Chondrocyte (in vitro differentiated cells): ENCODE results near the gene THSD4. TPM values are rescaled to one million over a fixed set of nuclear protein-coding genes. Genes with fewer than 3 reads are reported as not detected.

Experiments used
- DNase-seq: peaks from one replicate; pipeline ENCODE4 v3.0.0; 2021; ENCODE audit warnings: mixed read lengths, low spot score
- H3K27ac Mint-ChIP-seq: one replicate; pipeline ENCODE4 v1.8.0; 2021; ENCODE audit warnings: mild to moderate bottlenecking, moderate library complexity, mixed read lengths; ENCODE audit not compliant: unreplicated experiment
- H3K27me3 Mint-ChIP-seq: 2 replicates; pipeline ENCODE4 v1.8.0; 2021; ENCODE audit warnings: low read depth, mixed read lengths
- H3K36me3 Mint-ChIP-seq: 2 replicates; pipeline ENCODE4 v1.8.0; 2021; ENCODE audit warnings: low read depth, mixed read lengths
- H3K4me1 Mint-ChIP-seq: 2 replicates; pipeline ENCODE4 v1.8.0; 2021; ENCODE audit warnings: low read depth, mild to moderate bottlenecking, mixed read lengths
- H3K4me3 Mint-ChIP-seq: one replicate; pipeline ENCODE4 v1.8.0; 2021; ENCODE audit warnings: mild to moderate bottlenecking, moderate library complexity, mixed read lengths; ENCODE audit not compliant: unreplicated experiment
- H3K9me3 Mint-ChIP-seq: 2 replicates; pipeline ENCODE4 v1.8.0; 2021; ENCODE audit warnings: low read depth, mixed read lengths
- total RNA-seq: library from RNA; stranded (reverse); gene quantifications from 3 replicates; pipeline ENCODE4 v1.2.1, GENCODE V29; 2021
- TF ChIP-seq, protein P1 (sequence below): fragments of 200-600 bp; sonication (generic); IDR thresholded peaks from 2 replicates; pipeline ENCODE4 v1.5.0; 2021; ENCODE audit warnings: antibody characterized with exemption, mild to moderate bottlenecking, moderate library complexity

The THSD4 gene
- total RNA-seq, 1 donor from 2014 or later, result 3.4 TPM

DNA sequence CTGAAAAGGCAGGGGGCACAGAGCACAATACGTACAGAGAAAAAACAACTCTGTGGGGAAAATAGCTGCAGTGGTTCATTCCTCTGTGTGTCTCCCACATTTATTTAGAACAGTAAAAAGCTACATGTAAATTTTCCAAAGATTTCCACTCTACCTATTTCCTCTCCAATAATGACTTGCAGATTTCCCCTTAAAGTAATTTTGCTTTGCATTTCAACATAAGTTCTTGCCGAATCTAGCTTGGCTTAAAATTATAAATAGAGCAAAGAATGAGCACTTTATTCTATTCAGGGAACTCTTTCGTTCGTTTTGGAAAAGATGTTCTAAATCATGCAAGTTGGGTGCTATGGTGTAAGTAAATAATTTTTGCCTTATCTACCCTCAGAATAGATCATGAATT is 636.9 kb downstream of the THSD4 start:
- Mint-ChIP-seq H3K27me3 (no peaks in the 10 kb centered on the region), H3K9me3 (peaks cover 3% of the 10 kb centered on the region), H3K36me3 (no peaks in the 10 kb centered on the region), H3K4me1 (peaks cover 26% of the 10 kb centered on the region), H3K4me3 (no peak overlapping the region), H3K27ac (no peak overlapping the region)
- TF ChIP-seq, protein P1, sequence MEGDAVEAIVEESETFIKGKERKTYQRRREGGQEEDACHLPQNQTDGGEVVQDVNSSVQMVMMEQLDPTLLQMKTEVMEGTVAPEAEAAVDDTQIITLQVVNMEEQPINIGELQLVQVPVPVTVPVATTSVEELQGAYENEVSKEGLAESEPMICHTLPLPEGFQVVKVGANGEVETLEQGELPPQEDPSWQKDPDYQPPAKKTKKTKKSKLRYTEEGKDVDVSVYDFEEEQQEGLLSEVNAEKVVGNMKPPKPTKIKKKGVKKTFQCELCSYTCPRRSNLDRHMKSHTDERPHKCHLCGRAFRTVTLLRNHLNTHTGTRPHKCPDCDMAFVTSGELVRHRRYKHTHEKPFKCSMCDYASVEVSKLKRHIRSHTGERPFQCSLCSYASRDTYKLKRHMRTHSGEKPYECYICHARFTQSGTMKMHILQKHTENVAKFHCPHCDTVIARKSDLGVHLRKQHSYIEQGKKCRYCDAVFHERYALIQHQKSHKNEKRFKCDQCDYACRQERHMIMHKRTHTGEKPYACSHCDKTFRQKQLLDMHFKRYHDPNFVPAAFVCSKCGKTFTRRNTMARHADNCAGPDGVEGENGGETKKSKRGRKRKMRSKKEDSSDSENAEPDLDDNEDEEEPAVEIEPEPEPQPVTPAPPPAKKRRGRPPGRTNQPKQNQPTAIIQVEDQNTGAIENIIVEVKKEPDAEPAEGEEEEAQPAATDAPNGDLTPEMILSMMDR, result no peak
- DNase-seq, result no peak

DNA sequence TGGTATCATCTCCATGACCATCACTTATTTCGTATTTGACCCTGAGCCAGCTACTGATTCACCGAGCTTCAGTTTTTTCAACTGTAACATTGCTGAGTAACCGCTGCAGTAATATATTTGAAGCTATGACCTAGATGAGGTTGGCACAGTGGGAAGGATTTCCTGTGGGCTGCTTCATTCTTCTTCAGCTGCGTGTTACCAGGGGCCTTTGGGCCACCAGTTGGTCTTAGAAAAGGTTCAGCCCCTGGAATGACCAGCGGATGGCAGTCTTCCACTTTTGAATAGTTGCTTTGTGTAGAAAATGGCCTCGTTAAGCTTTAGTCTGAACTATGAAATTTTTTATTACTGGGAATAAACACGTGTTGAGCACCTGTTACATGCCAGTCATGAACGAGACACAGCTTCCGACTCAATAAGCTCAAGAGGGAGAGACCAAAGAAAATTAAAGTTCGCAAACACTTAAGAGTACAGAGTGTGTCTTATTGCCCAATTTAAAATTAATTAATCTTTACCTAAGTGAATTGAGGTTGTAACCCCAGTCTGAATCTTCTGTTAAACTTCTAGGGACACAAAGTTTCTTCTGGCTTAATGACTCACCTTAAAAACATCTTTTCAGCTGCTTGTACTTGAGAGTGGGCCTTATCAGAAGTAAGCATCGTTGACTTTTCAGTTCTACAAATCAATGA is 637.5 kb downstream of the THSD4 start:
- Mint-ChIP-seq H3K27me3 (no peaks in the 10 kb centered on the region), H3K4me3 (no peak overlapping the region), H3K4me1 (peaks cover 21% of the 10 kb centered on the region), H3K36me3 (no peaks in the 10 kb centered on the region), H3K27ac (no peak overlapping the region), H3K9me3 (peaks cover 3% of the 10 kb centered on the region)
- TF ChIP-seq, protein P1, result peak; percentile 81
- DNase-seq, result no peak

DNA sequence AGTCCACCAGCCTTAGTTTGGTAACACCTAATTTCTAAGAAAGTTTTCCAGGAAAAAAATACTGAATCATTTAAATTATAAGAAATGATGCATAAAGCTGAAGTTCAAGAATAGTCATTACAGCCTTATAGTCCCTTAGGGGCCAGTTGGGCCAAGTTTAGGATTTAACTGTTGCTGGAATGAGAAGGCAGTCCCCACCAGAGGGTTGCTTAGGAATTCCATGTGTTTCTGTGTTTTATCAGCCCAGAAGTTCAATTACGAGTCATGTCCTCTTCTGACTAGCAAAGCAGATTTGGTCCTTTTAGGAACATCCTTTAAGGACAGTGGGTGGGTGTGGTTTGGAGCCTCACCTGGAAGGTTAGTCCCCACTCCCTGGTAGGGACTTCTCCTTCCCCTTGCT is 638.1 kb downstream of the THSD4 start:
- H3K4me3 Mint-ChIP-seq, result no peak overlapping the region

DNA sequence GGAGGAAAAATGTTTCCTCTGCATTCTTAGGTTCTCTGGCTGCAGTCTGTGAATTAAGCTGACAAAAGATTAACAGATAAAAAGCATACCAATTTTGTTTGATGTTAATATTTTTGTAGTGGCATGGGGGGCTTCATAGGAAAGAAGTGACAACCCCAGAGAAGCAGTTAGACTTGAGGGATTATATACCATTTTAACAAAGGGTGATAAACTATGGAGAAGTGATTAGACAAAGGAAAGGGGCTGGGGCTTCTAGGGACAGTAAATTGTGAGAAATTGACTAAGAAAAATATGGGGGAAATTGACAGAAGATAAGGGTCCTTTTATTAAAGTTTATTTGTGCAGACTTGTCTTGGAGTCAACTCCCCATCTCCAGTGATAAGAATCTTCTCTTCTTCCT is 639.4 kb downstream of the THSD4 start:
- Mint-ChIP-seq H3K4me3 (no peak overlapping the region), H3K9me3 (peaks cover 3% of the 10 kb centered on the region), H3K36me3 (no peaks in the 10 kb centered on the region), H3K27me3 (no peaks in the 10 kb centered on the region), H3K4me1 (peaks cover 13% of the 10 kb centered on the region), H3K27ac (no peak overlapping the region)
- DNase-seq, result no peak
- TF ChIP-seq, protein P1, result no peak

More for the DNA sequence above, 638.1 kb downstream of the THSD4 start:
- no peak for DNase-seq
- Mint-ChIP-seq H3K36me3 (no peaks in the 10 kb centered on the region), H3K27ac (no peak overlapping the region), H3K4me1 (peaks cover 15% of the 10 kb centered on the region), H3K9me3 (peaks cover 3% of the 10 kb centered on the region), H3K27me3 (no peaks in the 10 kb centered on the region)
- TF ChIP-seq, protein P1, result no peak

DNA sequence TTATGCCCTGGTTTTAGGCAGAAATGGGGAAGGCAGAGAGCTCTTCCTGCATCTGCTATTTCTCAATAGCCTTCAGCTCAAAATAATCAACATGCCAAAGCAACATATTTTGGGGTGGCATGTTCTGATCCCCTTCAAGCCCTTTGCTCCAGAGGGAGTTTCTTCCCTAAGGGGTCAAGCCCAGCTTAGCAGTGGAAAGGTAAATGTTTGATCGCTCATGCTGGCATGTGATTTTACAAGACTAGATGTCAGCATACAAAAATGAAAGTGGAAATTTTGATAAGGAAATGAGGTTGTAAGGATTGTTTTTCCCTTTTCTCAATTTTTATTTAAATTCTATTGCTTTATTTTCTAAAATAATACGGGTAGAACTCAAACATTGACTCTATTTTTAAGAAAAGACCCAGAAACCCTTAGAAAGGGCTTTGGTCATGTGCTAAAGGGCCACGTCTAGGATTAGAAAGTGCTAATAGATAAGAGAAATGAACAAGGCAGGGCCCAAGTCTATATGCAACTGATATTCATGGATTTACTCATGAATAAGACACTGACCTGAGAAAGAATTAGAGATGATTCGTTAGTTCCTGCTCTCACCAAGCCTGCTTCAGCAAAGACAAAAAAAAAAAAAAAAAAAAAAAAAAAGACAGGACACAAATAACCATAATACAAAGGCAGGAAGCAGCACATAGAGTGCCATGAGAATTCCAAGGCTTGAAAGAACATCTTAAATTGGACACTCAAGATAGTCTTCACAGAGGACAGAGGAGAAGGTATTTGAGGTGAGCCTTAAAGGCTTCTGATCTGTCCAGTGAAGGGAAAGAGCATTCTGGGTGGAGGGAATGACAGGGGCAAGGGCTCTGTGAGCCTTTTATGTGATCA is 640.1 kb downstream of the THSD4 start:
- Mint-ChIP-seq H3K27ac (no peak overlapping the region), H3K4me3 (no peak overlapping the region), H3K9me3 (peaks cover 9% of the 10 kb centered on the region), H3K36me3 (peaks cover 1% of the 10 kb centered on the region), H3K27me3 (no peaks in the 10 kb centered on the region), H3K4me1 (peaks cover 13% of the 10 kb centered on the region)
- TF ChIP-seq, protein P1, result no peak
- DNase-seq, result no peak
